ENCODE data around the gene PAPLN.

PAPLN gene

DNA sequence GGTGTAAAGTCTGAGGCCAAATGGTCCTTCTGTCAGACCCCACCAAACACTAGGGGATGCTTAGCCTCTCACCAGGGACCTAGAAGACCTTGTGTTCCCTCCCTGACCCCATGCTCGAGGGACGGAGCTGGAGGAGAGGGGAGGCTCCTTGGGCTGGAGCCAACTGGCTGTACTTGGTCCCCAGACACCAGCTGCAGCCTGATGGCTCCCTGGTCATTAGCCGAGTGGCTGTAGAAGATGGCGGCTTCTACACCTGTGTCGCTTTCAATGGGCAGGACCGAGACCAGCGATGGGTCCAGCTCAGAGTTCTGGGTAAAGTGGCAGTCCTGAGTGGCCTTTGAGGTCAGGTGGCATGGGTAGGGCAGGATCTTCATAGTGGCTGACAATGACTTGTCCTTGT lies 29.0 kb downstream of the PAPLN start:
- Histone ChIP-seq H3K4me3 (ENCODE audit: low read length, poor library complexity, severe bottlenecking) (no peak overlapping the region), H3F3A (ENCODE audit: low read depth) (no peaks in the 10 kb centered on the region), H3K27me3 (ENCODE audit: insufficient read depth, low read length, poor library complexity, severe bottlenecking) (no peaks in the 10 kb centered on the region), H3K9ac (ENCODE audit: low read depth, low read length, poor library complexity, severe bottlenecking) (no peak overlapping the region), H4K20me1 (ENCODE audit: insufficient read depth, low read length, poor library complexity, severe bottlenecking) (no peaks in the 10 kb centered on the region), H3K4me1 (ENCODE audit: insufficient read depth, low read length, poor library complexity, severe bottlenecking) (no peaks in the 10 kb centered on the region), H3K4me2 (ENCODE audit: low read depth, low read length, poor library complexity, severe bottlenecking) (no peak overlapping the region), H2AFZ (ENCODE audit: low read length) (no peak overlapping the region), H3K9me3 (ENCODE audit: insufficient read depth, low read depth, low read length) (no peaks in the 10 kb centered on the region), H3K79me2 (ENCODE audit: insufficient read depth, low read length) (no peaks in the 10 kb centered on the region), H3K9me2 (replicated peaks; ENCODE audit: low read depth, low read length) (no peaks in the 10 kb centered on the region), H3K36me3 (ENCODE audit: insufficient read depth, low read length) (no peaks in the 10 kb centered on the region)
- TF ChIP-seq EZH2phosphoT487 (IDR thresholded peaks at IDR 0.05; ENCODE audit: borderline replicate concordance) = no peak
- TF ChIP-seq, protein P1, sequence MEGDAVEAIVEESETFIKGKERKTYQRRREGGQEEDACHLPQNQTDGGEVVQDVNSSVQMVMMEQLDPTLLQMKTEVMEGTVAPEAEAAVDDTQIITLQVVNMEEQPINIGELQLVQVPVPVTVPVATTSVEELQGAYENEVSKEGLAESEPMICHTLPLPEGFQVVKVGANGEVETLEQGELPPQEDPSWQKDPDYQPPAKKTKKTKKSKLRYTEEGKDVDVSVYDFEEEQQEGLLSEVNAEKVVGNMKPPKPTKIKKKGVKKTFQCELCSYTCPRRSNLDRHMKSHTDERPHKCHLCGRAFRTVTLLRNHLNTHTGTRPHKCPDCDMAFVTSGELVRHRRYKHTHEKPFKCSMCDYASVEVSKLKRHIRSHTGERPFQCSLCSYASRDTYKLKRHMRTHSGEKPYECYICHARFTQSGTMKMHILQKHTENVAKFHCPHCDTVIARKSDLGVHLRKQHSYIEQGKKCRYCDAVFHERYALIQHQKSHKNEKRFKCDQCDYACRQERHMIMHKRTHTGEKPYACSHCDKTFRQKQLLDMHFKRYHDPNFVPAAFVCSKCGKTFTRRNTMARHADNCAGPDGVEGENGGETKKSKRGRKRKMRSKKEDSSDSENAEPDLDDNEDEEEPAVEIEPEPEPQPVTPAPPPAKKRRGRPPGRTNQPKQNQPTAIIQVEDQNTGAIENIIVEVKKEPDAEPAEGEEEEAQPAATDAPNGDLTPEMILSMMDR (conservative IDR thresholded peaks at IDR 0.05; ENCODE audit: low read length) = no peak

DNA sequence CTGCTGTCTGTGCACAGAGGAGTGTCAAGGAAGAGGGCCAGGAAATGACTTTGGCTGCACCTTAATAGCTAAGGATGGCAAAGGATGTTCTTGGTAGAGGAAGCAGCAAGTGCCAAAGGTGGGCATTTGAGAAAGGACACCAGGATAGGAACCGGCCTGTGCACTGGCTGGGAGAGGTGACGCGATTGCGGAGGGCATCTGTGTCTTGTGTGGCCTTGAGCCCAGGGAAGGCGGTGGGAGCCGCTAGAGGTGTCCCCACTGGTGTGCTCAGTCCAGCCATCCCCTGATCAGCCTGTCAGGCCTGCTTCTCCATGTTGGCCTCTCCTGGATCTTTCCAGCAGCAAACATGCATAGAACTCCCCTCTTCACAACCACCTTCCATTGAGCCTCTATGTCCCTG lies 30.2 kb downstream of the PAPLN start:
- no peaks in the 10 kb centered on the region for H3K36me3 ChIP-seq (ENCODE audit: insufficient read depth, low read length)
- H3K9ac ChIP-seq (ENCODE audit: low read depth, low read length, poor library complexity, severe bottlenecking) = no peak overlapping the region
- H4K20me1 ChIP-seq (ENCODE audit: insufficient read depth, low read length, poor library complexity, severe bottlenecking) = no peaks in the 10 kb centered on the region
- H3K9me3 ChIP-seq (ENCODE audit: insufficient read depth, low read depth, low read length) = no peaks in the 10 kb centered on the region
- no peak overlapping the region for H2AFZ ChIP-seq (ENCODE audit: low read length)
- H3K27me3 ChIP-seq (ENCODE audit: insufficient read depth, low read length, poor library complexity, severe bottlenecking) = no peaks in the 10 kb centered on the region
- TF ChIP-seq EZH2phosphoT487 (IDR thresholded peaks at IDR 0.05; ENCODE audit: borderline replicate concordance) = no peak
- TF ChIP-seq, protein P1 (conservative IDR thresholded peaks at IDR 0.05; ENCODE audit: low read length) = no peak
- H3K4me1 ChIP-seq (ENCODE audit: insufficient read depth, low read length, poor library complexity, severe bottlenecking) = no peaks in the 10 kb centered on the region
- no peak overlapping the region for H3K4me2 ChIP-seq (ENCODE audit: low read depth, low read length, poor library complexity, severe bottlenecking)
- H3K4me3 ChIP-seq (ENCODE audit: low read length, poor library complexity, severe bottlenecking) = no peak overlapping the region
- no peaks in the 10 kb centered on the region for H3F3A ChIP-seq (ENCODE audit: low read depth)
- no peaks in the 10 kb centered on the region for H3K79me2 ChIP-seq (ENCODE audit: insufficient read depth, low read length)
- no peaks in the 10 kb centered on the region for H3K9me2 ChIP-seq (replicated peaks; ENCODE audit: low read depth, low read length)

DNA sequence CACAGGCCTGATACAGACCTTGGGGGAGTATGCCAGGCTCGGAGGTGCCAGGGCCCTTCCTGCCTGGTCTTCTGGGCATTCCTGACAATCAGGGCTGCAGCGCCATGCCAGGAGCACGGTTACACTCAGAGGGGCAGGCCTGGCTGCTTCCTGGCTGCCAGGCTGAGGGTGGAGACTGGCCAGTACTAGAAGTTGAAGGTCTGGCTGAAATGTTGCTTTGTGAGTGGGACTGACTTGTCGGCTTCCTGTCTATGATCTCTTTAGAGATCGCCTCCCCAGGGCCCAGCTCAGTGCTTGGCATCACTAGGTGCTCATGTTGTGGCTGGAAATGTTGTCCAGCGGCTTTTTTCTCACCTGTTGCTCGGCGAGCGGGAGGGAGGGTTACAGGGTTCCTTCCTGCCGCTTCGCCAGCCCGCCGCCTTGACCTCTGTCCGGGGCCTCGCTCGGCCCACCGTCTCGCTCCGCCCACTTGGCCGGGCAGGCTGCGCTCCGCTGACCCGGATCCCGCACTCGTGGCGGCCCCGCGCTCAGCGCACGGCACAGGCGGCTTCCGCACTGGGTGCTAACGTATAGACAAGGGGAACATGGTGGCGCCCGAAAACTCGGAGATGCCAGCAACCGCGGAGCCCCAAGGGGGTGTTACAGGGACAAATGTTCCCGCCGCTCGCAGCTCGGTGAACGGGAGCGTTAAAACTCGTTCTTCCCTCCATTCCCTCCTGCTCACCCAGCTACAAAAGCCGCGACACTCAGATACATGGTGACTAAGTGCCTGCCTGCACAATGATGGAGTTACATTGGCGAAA lies 32.6 kb downstream of the PAPLN start:
- no peak overlapping the region for H3K9ac ChIP-seq (ENCODE audit: low read depth, low read length, poor library complexity, severe bottlenecking)
- no peaks in the 10 kb centered on the region for H3F3A ChIP-seq (ENCODE audit: low read depth)
- no peaks in the 10 kb centered on the region for H3K9me2 ChIP-seq (replicated peaks; ENCODE audit: low read depth, low read length)
- H4K20me1 ChIP-seq (ENCODE audit: insufficient read depth, low read length, poor library complexity, severe bottlenecking) = no peaks in the 10 kb centered on the region
- no peak for TF ChIP-seq EZH2phosphoT487 (IDR thresholded peaks at IDR 0.05; ENCODE audit: borderline replicate concordance)
- TF ChIP-seq, protein P1 (conservative IDR thresholded peaks at IDR 0.05; ENCODE audit: low read length) = no peak
- H2AFZ ChIP-seq (ENCODE audit: low read length) = no peak overlapping the region
- no peak overlapping the region for H3K4me3 ChIP-seq (ENCODE audit: low read length, poor library complexity, severe bottlenecking)
- H3K27me3 ChIP-seq (ENCODE audit: insufficient read depth, low read length, poor library complexity, severe bottlenecking) = no peaks in the 10 kb centered on the region
- no peak overlapping the region for H3K4me2 ChIP-seq (ENCODE audit: low read depth, low read length, poor library complexity, severe bottlenecking)
- peaks cover 14% of the 10 kb centered on the region; the same call in 1 of the 2 replicates for H3K36me3 ChIP-seq (ENCODE audit: insufficient read depth, low read length)
- no peaks in the 10 kb centered on the region for H3K9me3 ChIP-seq (ENCODE audit: insufficient read depth, low read depth, low read length)
- no peaks in the 10 kb centered on the region for H3K79me2 ChIP-seq (ENCODE audit: insufficient read depth, low read length)
- no peaks in the 10 kb centered on the region for H3K4me1 ChIP-seq (ENCODE audit: insufficient read depth, low read length, poor library complexity, severe bottlenecking)
